Stimulated activated CD8-positive, alpha-beta memory T cell treated with anti-CD3 and anti-CD28 coated beads, Interleukin-7, amount 100 ng/mL, for 1 hour (primary cell): ENCODE measurements around the gene AKT1.

Experiments used
- DNase-seq, 2 donors: peaks; one replicate each; pipeline ENCODE4 v3.0.0-alpha.2; 2020; ENCODE audit warnings: low read depth in 2 of 2

The AKT1 gene

GRCh38 chr14:104786091-104786586 is 9.4 kb downstream of the AKT1 start:
- DNase-seq: no peak

- no peak for DNase-seq
These were observed 9.9 kb downstream of the AKT1 start for GRCh38 chr14:104785708-104786080.

GRCh38 chr14:104784846-104785707 is 10.5 kb downstream of the AKT1 start:
- DNase-seq: no peak

- DNase-seq: no peak
These were observed 11.4 kb downstream of the AKT1 start for GRCh38 chr14:104784218-104784568.

GRCh38 chr14:104783484-104784217 is 11.9 kb downstream of the AKT1 start:
- DNase-seq: no peak

- no peak for DNase-seq
These were observed 12.8 kb downstream of the AKT1 start for GRCh38 chr14:104782808-104783139.

- no peak for DNase-seq
These were observed 13.3 kb downstream of the AKT1 start for GRCh38 chr14:104782086-104782807.

- no peak for DNase-seq
These were observed 14.1 kb downstream of the AKT1 start for GRCh38 chr14:104781271-104782077.

- no peak for DNase-seq
These were observed 15.0 kb downstream of the AKT1 start for GRCh38 chr14:104780513-104781030.

- DNase-seq: no peak
These were observed 15.6 kb downstream of the AKT1 start for GRCh38 chr14:104779776-104780512.

GRCh38 chr14:104778694-104779331 is 16.7 kb downstream of the AKT1 start:
- DNase-seq: no peak

GRCh38 chr14:104777808-104778249 is 17.7 kb downstream of the AKT1 start:
- DNase-seq: no peak

GRCh38 chr14:104776961-104777807 is 18.4 kb downstream of the AKT1 start:
- no peak for DNase-seq

GRCh38 chr14:104776481-104776880 is 19.1 kb downstream of the AKT1 start:
- no peak for DNase-seq

- no peak for DNase-seq
These were observed 20.5 kb downstream of the AKT1 start for GRCh38 chr14:104775073-104775489.

- no peak for DNase-seq
These were observed 21.0 kb downstream of the AKT1 start for GRCh38 chr14:104774453-104775072.

- no peak for DNase-seq
These were observed 21.8 kb downstream of the AKT1 start for GRCh38 chr14:104773505-104774452.
